Nephron progenitor cell (in vitro differentiated cells): ENCODE data around the gene RNF213.
A peak's percentile ranks its signal among the peaks of the same experiment; 100 is the strongest.

ENCODE experiments used
- DNase-seq: peaks from one replicate; pipeline ENCODE4 v3.0.0; 2021
- H3K27ac Mint-ChIP-seq: 2 replicates; pipeline ENCODE4 v1.8.0; 2021; ENCODE audit warnings: mild to moderate bottlenecking, moderate library complexity, mixed read lengths
- H3K27me3 Mint-ChIP-seq: 2 replicates; pipeline ENCODE4 v1.8.0; 2021; ENCODE audit warnings: mild to moderate bottlenecking, low read depth, mixed read lengths; ENCODE audit not compliant: poor library complexity
- H3K36me3 Mint-ChIP-seq: 2 replicates; pipeline ENCODE4 v1.8.0; 2021; ENCODE audit warnings: low read depth, mixed read lengths
- H3K4me1 Mint-ChIP-seq: 2 replicates; pipeline ENCODE4 v1.8.0; 2021; ENCODE audit warnings: mixed read lengths
- H3K4me3 Mint-ChIP-seq: 2 replicates; pipeline ENCODE4 v1.8.0; 2021; ENCODE audit warnings: mild to moderate bottlenecking, moderate library complexity, mixed read lengths
- H3K9me3 Mint-ChIP-seq: 2 replicates; pipeline ENCODE4 v1.8.0; 2021; ENCODE audit warnings: mild to moderate bottlenecking, moderate library complexity, mixed read lengths
- TF ChIP-seq, protein P1 (sequence below): fragments of 200-600 bp; sonication (generic); IDR thresholded peaks from 2 replicates; pipeline ENCODE4 v1.5.0; 2021; ENCODE audit warnings: antibody characterized with exemption

RNF213 gene

DNA sequence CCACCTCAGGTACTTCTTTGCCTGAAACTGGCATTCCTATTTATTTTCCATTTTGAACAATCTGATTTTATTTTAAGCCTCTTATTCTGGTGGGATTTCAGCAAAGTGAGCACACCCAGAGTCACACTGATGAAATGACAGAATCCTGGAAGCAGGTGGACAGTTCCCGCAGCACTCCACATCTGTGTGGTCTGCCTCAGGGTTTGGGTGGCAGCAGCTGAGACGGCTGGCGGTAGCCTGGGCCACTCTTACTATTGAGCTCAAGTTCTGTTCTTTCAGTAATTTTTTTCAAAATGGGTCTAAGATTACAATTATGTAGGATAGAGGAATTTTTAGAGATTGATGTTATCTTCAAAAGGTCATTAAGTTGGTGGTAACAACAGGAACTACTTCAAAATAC lies 121.8 kb downstream of the RNF213 start:
- Mint-ChIP-seq H3K9me3 (no peaks in the 10 kb centered on the region), H3K27me3 (no peaks in the 10 kb centered on the region), H3K36me3 (peaks cover 8% of the 10 kb centered on the region), H3K4me1 (peaks cover 5% of the 10 kb centered on the region), H3K27ac (no peak overlapping the region), H3K4me3 (no peak overlapping the region)
- no peak for DNase-seq
- TF ChIP-seq, protein P1, sequence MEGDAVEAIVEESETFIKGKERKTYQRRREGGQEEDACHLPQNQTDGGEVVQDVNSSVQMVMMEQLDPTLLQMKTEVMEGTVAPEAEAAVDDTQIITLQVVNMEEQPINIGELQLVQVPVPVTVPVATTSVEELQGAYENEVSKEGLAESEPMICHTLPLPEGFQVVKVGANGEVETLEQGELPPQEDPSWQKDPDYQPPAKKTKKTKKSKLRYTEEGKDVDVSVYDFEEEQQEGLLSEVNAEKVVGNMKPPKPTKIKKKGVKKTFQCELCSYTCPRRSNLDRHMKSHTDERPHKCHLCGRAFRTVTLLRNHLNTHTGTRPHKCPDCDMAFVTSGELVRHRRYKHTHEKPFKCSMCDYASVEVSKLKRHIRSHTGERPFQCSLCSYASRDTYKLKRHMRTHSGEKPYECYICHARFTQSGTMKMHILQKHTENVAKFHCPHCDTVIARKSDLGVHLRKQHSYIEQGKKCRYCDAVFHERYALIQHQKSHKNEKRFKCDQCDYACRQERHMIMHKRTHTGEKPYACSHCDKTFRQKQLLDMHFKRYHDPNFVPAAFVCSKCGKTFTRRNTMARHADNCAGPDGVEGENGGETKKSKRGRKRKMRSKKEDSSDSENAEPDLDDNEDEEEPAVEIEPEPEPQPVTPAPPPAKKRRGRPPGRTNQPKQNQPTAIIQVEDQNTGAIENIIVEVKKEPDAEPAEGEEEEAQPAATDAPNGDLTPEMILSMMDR = no peak

DNA sequence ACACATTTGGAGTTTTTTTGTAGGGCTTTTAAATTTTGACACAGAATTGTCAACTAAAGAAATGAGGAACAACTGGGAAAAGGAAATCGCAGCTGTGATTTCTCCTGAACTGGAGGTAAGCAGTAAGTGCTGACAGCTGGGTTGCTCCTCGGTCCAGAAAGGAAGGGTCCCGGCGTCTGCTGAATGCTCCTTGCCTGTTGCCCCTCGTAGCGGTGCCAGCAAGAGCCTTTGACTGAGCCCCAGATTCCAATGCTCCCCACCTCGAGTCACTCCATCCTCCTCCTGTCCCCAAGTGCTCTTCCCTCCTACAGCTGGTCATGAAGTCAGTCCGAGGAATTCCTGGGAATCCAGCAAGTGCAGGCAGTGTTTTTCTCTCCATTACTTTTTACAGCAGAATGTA lies 122.3 kb downstream of the RNF213 start:
- no peak overlapping the region for H3K4me3 Mint-ChIP-seq
- no peaks in the 10 kb centered on the region for H3K9me3 Mint-ChIP-seq
- H3K27ac Mint-ChIP-seq = no peak overlapping the region
- TF ChIP-seq, protein P1 = no peak
- no peaks in the 10 kb centered on the region for H3K27me3 Mint-ChIP-seq
- peaks cover 5% of the 10 kb centered on the region for H3K36me3 Mint-ChIP-seq
- H3K4me1 Mint-ChIP-seq = peaks cover 5% of the 10 kb centered on the region
- DNase-seq = no peak

GRCh38 chr17:80384078-80384960 lies 123.7 kb downstream of the RNF213 start:
- DNase-seq = no peak
- Mint-ChIP-seq H3K27me3 (peaks cover under 1% of the 10 kb centered on the region), H3K9me3 (no peaks in the 10 kb centered on the region), H3K36me3 (peaks cover 6% of the 10 kb centered on the region), H3K4me1 (peaks cover 5% of the 10 kb centered on the region), H3K27ac (peak overlapping the region; percentile 61), H3K4me3 (peak overlapping the region; percentile 7)
- TF ChIP-seq, protein P1 = no peak

- no peaks in the 10 kb centered on the region for H3K9me3 Mint-ChIP-seq
- TF ChIP-seq, protein P1 = no peak
- peaks cover 3% of the 10 kb centered on the region for H3K27me3 Mint-ChIP-seq
- H3K4me3 Mint-ChIP-seq = no peak overlapping the region
- H3K36me3 Mint-ChIP-seq = peaks cover 8% of the 10 kb centered on the region
- H3K27ac Mint-ChIP-seq = no peak overlapping the region
- no peak for DNase-seq
- H3K4me1 Mint-ChIP-seq = peaks cover 5% of the 10 kb centered on the region
Measured at GRCh38 chr17:80385046-80385445, 124.4 kb downstream of the RNF213 start.

- Mint-ChIP-seq H3K4me3 (no peak overlapping the region), H3K27ac (peak overlapping the region; percentile 51), H3K9me3 (no peaks in the 10 kb centered on the region), H3K27me3 (peaks cover 3% of the 10 kb centered on the region), H3K36me3 (peaks cover 5% of the 10 kb centered on the region), H3K4me1 (peaks cover 5% of the 10 kb centered on the region)
- no peak for DNase-seq
- TF ChIP-seq, protein P1 = no peak
Measured at GRCh38 chr17:80386341-80386740, 125.7 kb downstream of the RNF213 start.

DNA sequence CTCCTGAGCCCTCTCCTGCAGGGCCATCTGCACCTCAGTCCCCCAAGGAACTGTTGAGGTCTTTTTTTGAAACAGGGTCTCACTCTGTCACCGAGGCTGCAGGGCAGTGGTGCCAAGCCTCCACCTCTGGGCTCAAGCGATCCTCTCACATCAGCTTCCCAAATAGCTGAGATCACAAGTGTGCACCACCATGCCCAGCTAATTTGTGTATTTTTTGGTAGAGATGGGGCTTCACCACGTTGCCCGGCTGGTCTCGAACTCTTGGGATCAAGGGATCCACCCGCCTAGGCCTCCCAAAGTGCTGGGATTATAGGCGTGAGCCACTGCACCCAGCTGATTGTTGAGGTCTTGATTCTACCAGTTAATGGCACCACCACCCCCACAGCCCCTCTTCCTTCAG lies 126.4 kb downstream of the RNF213 start:
- no peak for DNase-seq
- Mint-ChIP-seq H3K36me3 (peaks cover 3% of the 10 kb centered on the region), H3K4me3 (no peak overlapping the region), H3K4me1 (peaks cover 5% of the 10 kb centered on the region), H3K27ac (no peak overlapping the region), H3K27me3 (peaks cover 5% of the 10 kb centered on the region), H3K9me3 (no peaks in the 10 kb centered on the region)
- TF ChIP-seq, protein P1 = no peak
